OCI-LY7 (cell line): ENCODE data around the gene DEPDC7.

ENCODE experiments used
- CTCF ChIP-seq: fragments of 200-600 bp; sonication (generic); conservative IDR thresholded peaks from 2 replicates; pipeline ENCODE4 v1.5.1; 2014; ENCODE audit warnings: mild to moderate bottlenecking, antibody characterized with exemption, low read length, moderate library complexity, mixed read lengths
- EZH2phosphoT487 ChIP-seq: fragments of 200-600 bp; sonication (generic); IDR thresholded peaks from 2 replicates; pipeline ENCODE4 v1.6.1; 2018; ENCODE audit warnings: low read depth, borderline replicate concordance, mild to moderate bottlenecking, mixed run types, antibody characterized with exemption, low read length, moderate library complexity, mixed read lengths

GRCh38 chr11:33045551-33046255 lies 30.0 kb downstream of the DEPDC7 start:
- TF ChIP-seq CTCF (no peak), EZH2phosphoT487 (no peak)
